Measurements from ENCODE around the gene PRKG1. TPM values are rescaled to one million over a fixed set of nuclear protein-coding genes. Genes with fewer than 3 reads are reported as not detected.
A peak's percentile ranks its signal among the peaks of the same experiment; 100 is the strongest.
"Not testable (repeated sequence)": the region's sequence is repeated elsewhere in the genome, so short reads cannot be mapped to it uniquely, and the experiment has no call there.

PRKG1 gene
- total RNA-seq, 1 experiment from 2014 or later: 7.4 TPM

DNA sequence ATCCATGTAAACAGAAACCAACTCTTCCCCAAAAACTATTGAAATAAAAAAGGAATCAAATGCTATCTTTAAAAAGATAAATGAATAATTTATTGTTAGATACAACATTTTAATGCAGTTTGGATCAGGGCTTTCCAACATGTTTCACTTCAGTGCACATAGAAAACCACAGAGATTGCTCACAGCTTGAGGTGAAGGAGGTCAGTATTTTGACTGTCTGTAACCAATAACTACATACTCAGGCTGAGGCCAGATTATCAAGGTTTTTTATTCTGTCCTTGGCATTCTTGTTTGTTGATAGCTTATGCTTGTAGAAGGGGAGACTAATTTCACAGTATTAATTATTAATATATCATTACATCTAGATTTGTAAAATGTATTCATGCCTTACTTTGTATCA lies 195.5 kb downstream of the PRKG1 start:
- TF ChIP-seq, protein P1, sequence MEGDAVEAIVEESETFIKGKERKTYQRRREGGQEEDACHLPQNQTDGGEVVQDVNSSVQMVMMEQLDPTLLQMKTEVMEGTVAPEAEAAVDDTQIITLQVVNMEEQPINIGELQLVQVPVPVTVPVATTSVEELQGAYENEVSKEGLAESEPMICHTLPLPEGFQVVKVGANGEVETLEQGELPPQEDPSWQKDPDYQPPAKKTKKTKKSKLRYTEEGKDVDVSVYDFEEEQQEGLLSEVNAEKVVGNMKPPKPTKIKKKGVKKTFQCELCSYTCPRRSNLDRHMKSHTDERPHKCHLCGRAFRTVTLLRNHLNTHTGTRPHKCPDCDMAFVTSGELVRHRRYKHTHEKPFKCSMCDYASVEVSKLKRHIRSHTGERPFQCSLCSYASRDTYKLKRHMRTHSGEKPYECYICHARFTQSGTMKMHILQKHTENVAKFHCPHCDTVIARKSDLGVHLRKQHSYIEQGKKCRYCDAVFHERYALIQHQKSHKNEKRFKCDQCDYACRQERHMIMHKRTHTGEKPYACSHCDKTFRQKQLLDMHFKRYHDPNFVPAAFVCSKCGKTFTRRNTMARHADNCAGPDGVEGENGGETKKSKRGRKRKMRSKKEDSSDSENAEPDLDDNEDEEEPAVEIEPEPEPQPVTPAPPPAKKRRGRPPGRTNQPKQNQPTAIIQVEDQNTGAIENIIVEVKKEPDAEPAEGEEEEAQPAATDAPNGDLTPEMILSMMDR (conservative IDR thresholded peaks at IDR 0.05; ENCODE audit: low read depth, low read length): no peak
- TF ChIP-seq EZH2phosphoT487 (IDR thresholded peaks at IDR 0.05; ENCODE audit: borderline replicate concordance, low read length) (no peak), EZH2 (IDR thresholded peaks at IDR 0.05; ENCODE audit: low read length, unreplicated experiment) (no peak)
- intact Hi-C loops (cut with micrococcal nuclease): no loop called here
- Histone ChIP-seq H3K36me3 (ENCODE audit: low read depth, low read length) (no peaks in the 10 kb centered on the region), H3K27ac (ENCODE audit: low read length) (no peak overlapping the region), H2AFZ (ENCODE audit: low read length) (no peak overlapping the region), H3K9me3 (ENCODE audit: low read length) (no peaks in the 10 kb centered on the region), H3K4me2 (ENCODE audit: low read length) (no peak overlapping the region), H3K4me3 (ENCODE audit: low read length) (no peak overlapping the region), H3K27me3 (ENCODE audit: low read length) (no peaks in the 10 kb centered on the region), H3F3A (ENCODE audit: low read length, unreplicated experiment) (no peaks in the 10 kb centered on the region), H3K9ac (ENCODE audit: low read length) (no peak overlapping the region), H3K9me2 (replicated peaks; ENCODE audit: low read length) (no peaks in the 10 kb centered on the region), H4K20me1 (ENCODE audit: low read length) (no peaks in the 10 kb centered on the region), H3K4me1 (ENCODE audit: insufficient read depth, low read length) (no peaks in the 10 kb centered on the region), H3K79me2 (ENCODE audit: low read length) (no peaks in the 10 kb centered on the region)
- DNase-seq: peak; percentile 64
- BruUV-seq (replicated peaks): no TSS peak
- ChIA-PET POLR2A (ENCODE audit: unreplicated experiment) (interaction anchor here (0.6 kb wide), 1 partner anchor 24 kb away, joined by 4 read pairs; no protein-coding TSS in a partner anchor), CTCF (no interaction called here)
- ATAC-seq: peak; percentile 97

DNA sequence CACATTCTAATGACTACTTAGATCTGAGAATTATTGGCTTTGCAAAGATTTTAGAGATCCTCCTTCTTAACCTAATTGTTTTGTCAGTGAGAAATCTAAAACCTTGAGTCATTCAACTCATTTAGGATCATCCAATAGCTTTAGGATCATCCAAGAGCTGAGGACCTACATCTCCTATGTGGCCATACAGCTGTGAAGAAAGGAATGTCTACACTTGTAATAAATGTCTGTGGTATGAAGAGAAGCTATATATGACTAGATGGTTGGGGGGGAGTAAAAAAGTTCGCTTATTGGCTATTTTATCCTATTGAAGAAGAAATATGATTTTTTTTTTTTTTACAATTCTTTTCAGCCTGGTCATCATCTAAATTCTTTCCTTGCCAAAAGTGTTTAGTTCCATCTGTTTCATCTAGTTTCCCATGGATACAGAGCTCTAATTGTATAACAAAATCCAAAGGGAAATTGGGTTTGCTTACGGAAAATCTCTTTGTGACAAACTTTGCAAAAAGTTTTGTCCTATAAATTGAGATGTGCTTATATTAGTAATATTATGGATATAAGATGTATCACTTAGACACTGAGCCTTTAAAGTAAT lies 196.7 kb downstream of the PRKG1 start:
- H3K36me3 ChIP-seq (ENCODE audit: low read depth, low read length): no peaks in the 10 kb centered on the region
- DNase-seq (no peak), ATAC-seq (no peak)
- intact Hi-C loops (cut with micrococcal nuclease): no loop called here
- no peaks in the 10 kb centered on the region for H3F3A ChIP-seq (ENCODE audit: low read length, unreplicated experiment)
- no peaks in the 10 kb centered on the region for H3K79me2 ChIP-seq (ENCODE audit: low read length)
- H3K27ac ChIP-seq (ENCODE audit: low read length): no peak overlapping the region
- no peaks in the 10 kb centered on the region for H3K27me3 ChIP-seq (ENCODE audit: low read length)
- H3K4me1 ChIP-seq (ENCODE audit: insufficient read depth, low read length): no peaks in the 10 kb centered on the region
- no TSS peak for BruUV-seq (replicated peaks)
- ChIA-PET CTCF (no interaction called here), POLR2A (ENCODE audit: unreplicated experiment) (interaction anchor here (0.7 kb wide), 1 partner anchor 126 kb away, joined by 3 read pairs; no protein-coding TSS in a partner anchor)
- no peak overlapping the region for H3K4me2 ChIP-seq (ENCODE audit: low read length)
- no peak overlapping the region for H3K9ac ChIP-seq (ENCODE audit: low read length)
- H3K9me3 ChIP-seq (ENCODE audit: low read length): no peaks in the 10 kb centered on the region
- no peaks in the 10 kb centered on the region for H4K20me1 ChIP-seq (ENCODE audit: low read length)
- H3K4me3 ChIP-seq (ENCODE audit: low read length): no peak overlapping the region
- no peaks in the 10 kb centered on the region for H3K9me2 ChIP-seq (replicated peaks; ENCODE audit: low read length)
- no peak overlapping the region for H2AFZ ChIP-seq (ENCODE audit: low read length)
- TF ChIP-seq, protein P1 (conservative IDR thresholded peaks at IDR 0.05; ENCODE audit: low read depth, low read length): no peak
- no peak for TF ChIP-seq EZH2phosphoT487 (IDR thresholded peaks at IDR 0.05; ENCODE audit: borderline replicate concordance, low read length)
- no peak for TF ChIP-seq EZH2 (IDR thresholded peaks at IDR 0.05; ENCODE audit: low read length, unreplicated experiment)

DNA sequence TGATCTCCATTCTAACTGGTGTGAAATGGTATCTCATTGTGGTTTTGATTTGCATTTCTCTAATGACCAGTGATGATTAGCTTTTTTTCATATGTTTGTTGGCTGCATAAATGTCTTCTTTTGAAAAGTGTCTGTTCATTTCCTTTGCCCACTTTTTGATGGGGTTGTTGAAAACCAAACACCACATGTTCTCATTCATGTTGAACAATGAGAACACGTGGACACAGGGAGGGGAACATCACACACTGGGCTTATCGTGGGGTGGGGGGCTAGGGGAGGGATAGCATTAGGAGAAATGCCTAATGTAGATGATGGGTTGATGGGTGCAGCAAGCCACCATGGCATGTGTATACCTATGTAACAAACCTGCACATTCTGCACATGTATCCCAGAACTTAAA lies 197.8 kb downstream of the PRKG1 start:
- POLR2A ChIA-PET (ENCODE audit: unreplicated experiment); H3K4me3 ChIP-seq (ENCODE audit: low read length); H3K9ac ChIP-seq (ENCODE audit: low read length); H3K4me2 ChIP-seq (ENCODE audit: low read length); H2AFZ ChIP-seq (ENCODE audit: low read length); CTCF ChIA-PET; H3K9me2 ChIP-seq (replicated peaks; ENCODE audit: low read length); BruUV-seq (replicated peaks); DNase-seq; H3K27ac ChIP-seq (ENCODE audit: low read length); H4K20me1 ChIP-seq (ENCODE audit: low read length); H3K9me3 ChIP-seq (ENCODE audit: low read length); H3K79me2 ChIP-seq (ENCODE audit: low read length); H3K27me3 ChIP-seq (ENCODE audit: low read length); ATAC-seq; intact Hi-C loops (cut with micrococcal nuclease); H3K4me1 ChIP-seq (ENCODE audit: insufficient read depth, low read length); H3F3A ChIP-seq (ENCODE audit: low read length, unreplicated experiment); H3K36me3 ChIP-seq (ENCODE audit: low read depth, low read length): not testable (repeated sequence)
